Fibroblast of pulmonary artery (primary cell): ENCODE results near the gene TAAR5.

Experiments
- DNase-seq: peaks from one replicate; pipeline ENCODE4 v3.0.0-alpha.2; 2010; ENCODE audit warnings: low read depth
- H3K4me3 ChIP-seq: replicated peaks from 2 replicates; pipeline ENCODE4 v1.5.1; 2011; ENCODE audit warnings: low read depth, mild to moderate bottlenecking, control low read depth, low read length, moderate library complexity
- TF ChIP-seq, protein P1 (sequence below): IDR thresholded peaks from 2 replicates; pipeline ENCODE4 v1.5.1; 2011; ENCODE audit warnings: mild to moderate bottlenecking, control low read depth, low read length, inconsistent platforms; ENCODE audit errors: missing control alignments

Gene TAAR5

DNA sequence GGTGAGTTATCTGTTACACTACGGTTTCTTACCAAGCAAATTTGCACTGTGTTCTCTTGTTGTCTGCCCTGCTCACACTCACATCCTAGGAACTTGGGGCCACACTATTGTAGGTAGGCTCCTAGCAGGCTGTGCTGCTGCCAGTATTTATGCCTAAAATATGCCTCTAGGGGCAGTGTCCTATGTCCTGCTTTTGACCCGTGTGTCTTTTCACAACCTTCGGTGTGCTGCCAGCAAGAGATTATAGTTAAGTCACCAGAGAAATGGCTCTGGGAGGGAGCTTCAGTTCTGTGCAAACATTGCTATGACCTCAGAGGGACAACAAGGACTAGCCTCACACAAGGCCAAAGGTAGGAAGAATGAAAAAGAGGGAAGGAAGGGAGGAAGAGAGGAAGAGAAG is 8.9 kb upstream of the TAAR5 start:
- no peak for DNase-seq
- TF ChIP-seq, protein P1, sequence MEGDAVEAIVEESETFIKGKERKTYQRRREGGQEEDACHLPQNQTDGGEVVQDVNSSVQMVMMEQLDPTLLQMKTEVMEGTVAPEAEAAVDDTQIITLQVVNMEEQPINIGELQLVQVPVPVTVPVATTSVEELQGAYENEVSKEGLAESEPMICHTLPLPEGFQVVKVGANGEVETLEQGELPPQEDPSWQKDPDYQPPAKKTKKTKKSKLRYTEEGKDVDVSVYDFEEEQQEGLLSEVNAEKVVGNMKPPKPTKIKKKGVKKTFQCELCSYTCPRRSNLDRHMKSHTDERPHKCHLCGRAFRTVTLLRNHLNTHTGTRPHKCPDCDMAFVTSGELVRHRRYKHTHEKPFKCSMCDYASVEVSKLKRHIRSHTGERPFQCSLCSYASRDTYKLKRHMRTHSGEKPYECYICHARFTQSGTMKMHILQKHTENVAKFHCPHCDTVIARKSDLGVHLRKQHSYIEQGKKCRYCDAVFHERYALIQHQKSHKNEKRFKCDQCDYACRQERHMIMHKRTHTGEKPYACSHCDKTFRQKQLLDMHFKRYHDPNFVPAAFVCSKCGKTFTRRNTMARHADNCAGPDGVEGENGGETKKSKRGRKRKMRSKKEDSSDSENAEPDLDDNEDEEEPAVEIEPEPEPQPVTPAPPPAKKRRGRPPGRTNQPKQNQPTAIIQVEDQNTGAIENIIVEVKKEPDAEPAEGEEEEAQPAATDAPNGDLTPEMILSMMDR = peak; percentile 20
- no peak overlapping the region for H3K4me3 ChIP-seq

DNA sequence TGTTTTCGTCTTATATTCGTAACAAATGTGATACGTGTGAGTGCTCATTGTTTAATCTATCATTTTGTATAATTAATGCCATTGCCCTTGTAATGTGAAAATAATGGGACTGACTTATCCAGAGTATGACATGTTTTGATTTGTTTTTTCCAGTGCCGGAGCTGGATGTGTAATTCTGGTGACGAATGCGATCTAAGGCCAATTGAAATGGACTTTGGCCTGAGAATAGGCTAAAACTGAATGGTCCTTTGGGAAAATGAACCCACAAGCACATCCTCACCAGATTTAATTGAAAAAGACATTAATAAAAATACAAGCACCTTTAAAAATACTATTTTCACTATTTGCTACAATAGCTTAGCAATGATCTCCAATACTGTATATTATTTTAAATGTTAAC is 6.7 kb upstream of the TAAR5 start:
- no peak for DNase-seq
- TF ChIP-seq, protein P1 = no peak
- no peak overlapping the region for H3K4me3 ChIP-seq

DNA sequence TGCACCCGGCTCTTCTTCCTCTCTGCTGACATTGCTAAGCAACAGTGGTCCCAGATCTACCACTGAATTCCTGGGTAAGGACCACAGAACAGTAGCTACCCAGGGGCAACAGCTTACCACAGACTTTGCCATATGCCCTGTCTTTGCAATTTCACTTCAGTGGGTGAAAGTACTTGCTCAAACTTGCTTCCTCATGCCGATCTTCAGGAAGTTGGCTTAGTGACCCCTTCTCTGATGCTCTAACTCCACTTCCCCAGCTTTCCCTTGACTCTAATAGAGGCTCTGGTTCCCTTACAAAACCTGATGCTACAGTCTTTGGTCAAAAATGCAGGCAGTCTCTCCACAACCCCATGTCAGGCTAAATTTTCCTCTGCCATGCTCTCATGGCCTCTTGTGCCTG is 3.3 kb upstream of the TAAR5 start:
- no peak for DNase-seq
- TF ChIP-seq, protein P1 = no peak
- no peak overlapping the region for H3K4me3 ChIP-seq

DNA sequence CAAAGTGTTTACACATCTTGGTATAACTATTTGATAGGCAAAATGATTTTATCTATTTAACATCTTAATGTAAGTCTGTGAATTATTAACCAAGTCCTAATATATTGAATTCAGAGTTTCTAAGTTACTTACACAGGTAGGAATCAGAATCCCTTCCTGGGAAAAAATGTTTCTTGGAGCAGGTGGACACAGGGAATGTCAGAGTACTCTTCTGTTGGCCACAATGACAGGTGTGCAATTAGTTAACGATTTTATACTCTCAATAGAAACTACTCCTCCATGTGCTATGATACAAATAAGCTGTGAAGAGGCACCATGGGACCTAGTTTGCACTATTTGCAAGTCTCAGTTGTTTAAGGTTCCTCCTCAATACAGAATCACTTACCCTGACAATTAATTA is 821 bp upstream of the TAAR5 start:
- TF ChIP-seq, protein P1 = no peak
- DNase-seq = no peak
- H3K4me3 ChIP-seq = no peak overlapping the region

DNA sequence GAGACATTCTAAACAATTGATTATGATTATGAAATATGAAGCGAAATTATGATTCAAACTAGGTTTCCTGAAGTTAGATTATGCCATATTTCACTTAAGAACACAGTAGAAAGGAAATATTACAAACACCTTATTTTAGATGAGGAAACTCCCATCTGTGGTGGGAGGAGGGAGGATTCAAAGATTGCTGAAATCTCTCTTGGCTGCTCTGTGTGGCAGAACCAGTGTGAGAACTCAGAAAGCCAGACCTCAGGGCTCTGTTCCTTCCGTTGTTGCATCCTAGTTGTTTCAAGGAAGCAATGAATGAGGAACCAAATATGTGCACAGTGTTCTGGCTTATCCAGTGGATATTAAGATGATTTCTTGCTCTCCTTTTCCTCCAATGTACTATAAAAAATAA is 2.1 kb downstream of the TAAR5 start:
- no peak for DNase-seq
- TF ChIP-seq, protein P1 = no peak
- no peak overlapping the region for H3K4me3 ChIP-seq

DNA sequence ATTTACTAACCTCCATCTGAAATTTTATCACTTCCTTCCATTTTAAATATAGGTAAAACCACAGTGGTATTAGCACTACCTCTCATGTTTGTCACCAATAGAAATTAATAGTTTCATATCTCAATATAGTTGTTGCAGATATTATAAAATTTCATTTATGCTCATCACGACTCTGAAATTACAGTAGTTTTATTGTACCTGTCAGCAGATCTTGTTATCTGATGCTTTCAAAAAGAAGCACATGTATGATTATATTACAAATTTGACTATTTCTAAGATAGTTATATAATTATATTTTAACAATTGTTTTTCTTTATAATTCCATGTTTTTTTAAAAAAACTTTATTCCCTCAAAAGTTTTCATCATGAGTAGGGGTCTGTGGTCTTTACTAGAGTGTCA is 4.8 kb downstream of the TAAR5 start:
- H3K4me3 ChIP-seq = no peak overlapping the region
- TF ChIP-seq, protein P1 = no peak
- DNase-seq = no peak

DNA sequence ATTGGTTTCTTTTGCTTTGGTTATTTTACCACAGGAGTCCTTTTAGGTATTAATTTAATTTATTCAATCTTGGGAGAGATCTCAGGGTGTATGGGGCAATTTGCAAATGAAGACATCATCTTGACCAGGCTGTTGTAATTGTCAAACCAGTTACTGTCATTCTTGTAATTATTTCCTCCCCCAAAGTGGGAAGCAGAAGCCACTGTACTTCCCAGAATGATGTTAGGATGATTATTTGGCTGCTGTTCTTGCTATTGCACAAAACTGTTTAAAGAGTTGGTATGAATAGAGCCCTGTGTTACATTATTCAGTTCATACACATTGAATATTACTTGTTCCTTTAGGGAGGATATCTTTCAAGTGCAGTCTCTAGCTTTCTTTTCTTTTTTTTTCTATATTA is 17.8 kb downstream of the TAAR5 start:
- TF ChIP-seq, protein P1 = no peak
- no peak for DNase-seq
- no peak overlapping the region for H3K4me3 ChIP-seq
